Fibroblast of villous mesenchyme (primary cell): ENCODE data around the gene ABCD1. TPM values are rescaled to one million over a fixed set of nuclear protein-coding genes. Genes with fewer than 3 reads are reported as not detected.

Experiments used
- DNase-seq: peaks from one replicate; pipeline ENCODE4 v3.0.0-alpha.2; 2010; ENCODE audit warnings: low read depth
- H3K4me3 ChIP-seq: 2 replicates; pipeline ENCODE4 v1.5.1; 2011; ENCODE audit warnings: low read depth, mild to moderate bottlenecking, low read length
- total RNA-seq: library from RNA; depleted of rRNA; stranded (reverse); fragments of >200 nt; gene quantifications from 2 replicates; pipeline ENCODE4 v1.2.3, GENCODE V29; 2012
- TF ChIP-seq, protein P1 (sequence below): IDR thresholded peaks from 2 replicates; pipeline ENCODE4 v1.5.1; 2012; ENCODE audit warnings: low read depth, mild to moderate bottlenecking, low read length; ENCODE audit not compliant: insufficient read depth

The ABCD1 gene
- total RNA-seq, 1 donor = 15.5 TPM

DNA sequence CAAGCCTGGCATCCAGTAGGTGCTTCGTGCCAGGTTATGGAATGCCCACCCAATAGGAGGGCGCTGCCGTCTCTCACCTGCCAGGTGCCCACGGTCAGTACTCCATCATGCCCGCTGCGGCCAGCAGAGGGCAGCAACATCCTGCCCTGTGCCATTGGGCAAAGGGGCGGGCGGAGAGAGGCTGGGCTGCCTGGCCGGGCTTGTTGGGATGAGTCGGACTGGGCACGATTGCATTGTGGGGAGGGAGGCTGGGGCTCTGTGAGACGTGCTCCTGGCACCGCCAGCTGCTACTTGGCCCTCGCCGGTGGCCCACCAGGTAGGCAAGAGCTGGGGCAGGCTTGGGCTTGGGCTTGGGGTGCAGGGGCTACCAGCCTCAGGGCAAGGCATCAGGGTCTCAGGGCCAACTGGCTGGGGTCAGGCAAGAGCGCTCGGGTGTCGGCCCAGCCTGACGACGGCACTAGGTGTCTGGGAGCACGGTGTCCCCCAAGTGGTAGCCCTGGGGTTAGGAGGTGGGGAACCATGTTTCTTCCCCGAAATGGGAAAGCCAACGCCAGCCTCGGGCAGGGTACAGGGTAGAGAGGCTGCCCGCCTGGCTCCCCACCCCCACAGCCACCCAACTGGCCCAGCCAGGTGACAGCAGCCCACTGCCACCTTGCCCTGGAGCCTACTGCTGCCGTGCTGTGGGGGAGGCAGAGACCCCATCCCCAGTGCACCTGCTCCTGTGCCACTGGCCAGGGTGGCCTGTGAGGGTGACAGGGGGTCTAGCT is 39.5 kb downstream of the ABCD1 start, which contains the start of gene PLXNB3:
PLXNB3 (plus strand) TSS at position 261 of the 767 bp plus-strand sequence. CDS start 1,287 bp downstream, outside the sequence.
- TF ChIP-seq, protein P1, sequence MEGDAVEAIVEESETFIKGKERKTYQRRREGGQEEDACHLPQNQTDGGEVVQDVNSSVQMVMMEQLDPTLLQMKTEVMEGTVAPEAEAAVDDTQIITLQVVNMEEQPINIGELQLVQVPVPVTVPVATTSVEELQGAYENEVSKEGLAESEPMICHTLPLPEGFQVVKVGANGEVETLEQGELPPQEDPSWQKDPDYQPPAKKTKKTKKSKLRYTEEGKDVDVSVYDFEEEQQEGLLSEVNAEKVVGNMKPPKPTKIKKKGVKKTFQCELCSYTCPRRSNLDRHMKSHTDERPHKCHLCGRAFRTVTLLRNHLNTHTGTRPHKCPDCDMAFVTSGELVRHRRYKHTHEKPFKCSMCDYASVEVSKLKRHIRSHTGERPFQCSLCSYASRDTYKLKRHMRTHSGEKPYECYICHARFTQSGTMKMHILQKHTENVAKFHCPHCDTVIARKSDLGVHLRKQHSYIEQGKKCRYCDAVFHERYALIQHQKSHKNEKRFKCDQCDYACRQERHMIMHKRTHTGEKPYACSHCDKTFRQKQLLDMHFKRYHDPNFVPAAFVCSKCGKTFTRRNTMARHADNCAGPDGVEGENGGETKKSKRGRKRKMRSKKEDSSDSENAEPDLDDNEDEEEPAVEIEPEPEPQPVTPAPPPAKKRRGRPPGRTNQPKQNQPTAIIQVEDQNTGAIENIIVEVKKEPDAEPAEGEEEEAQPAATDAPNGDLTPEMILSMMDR = peak; percentile 70
- peak; percentile 57 for DNase-seq

DNA sequence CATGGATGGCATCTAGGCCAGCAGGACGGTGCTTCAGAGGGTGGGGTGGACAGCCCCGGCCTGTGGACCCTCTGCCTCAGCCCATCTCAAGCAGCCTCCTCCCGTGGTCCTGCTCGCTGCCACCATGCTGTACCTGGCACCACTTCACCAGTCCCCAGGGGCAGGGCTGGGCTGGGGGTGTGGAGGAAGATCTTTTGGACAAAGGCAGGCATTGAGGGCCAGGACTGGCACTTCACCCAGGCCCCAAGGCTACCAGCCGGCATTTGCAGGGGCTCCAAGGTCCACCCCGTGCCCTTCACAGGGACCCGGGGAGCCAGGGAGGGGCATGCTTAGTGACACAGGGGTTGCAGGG is 40.1 kb downstream of the ABCD1 start:
- no peak for DNase-seq
- TF ChIP-seq, protein P1 = no peak
- H3K4me3 ChIP-seq = no peak overlapping the region

More for the DNA sequence above, 39.5 kb downstream of the ABCD1 start, which contains the start of gene PLXNB3:
- H3K4me3 ChIP-seq = no peak within 1 kb of the TSS

DNA sequence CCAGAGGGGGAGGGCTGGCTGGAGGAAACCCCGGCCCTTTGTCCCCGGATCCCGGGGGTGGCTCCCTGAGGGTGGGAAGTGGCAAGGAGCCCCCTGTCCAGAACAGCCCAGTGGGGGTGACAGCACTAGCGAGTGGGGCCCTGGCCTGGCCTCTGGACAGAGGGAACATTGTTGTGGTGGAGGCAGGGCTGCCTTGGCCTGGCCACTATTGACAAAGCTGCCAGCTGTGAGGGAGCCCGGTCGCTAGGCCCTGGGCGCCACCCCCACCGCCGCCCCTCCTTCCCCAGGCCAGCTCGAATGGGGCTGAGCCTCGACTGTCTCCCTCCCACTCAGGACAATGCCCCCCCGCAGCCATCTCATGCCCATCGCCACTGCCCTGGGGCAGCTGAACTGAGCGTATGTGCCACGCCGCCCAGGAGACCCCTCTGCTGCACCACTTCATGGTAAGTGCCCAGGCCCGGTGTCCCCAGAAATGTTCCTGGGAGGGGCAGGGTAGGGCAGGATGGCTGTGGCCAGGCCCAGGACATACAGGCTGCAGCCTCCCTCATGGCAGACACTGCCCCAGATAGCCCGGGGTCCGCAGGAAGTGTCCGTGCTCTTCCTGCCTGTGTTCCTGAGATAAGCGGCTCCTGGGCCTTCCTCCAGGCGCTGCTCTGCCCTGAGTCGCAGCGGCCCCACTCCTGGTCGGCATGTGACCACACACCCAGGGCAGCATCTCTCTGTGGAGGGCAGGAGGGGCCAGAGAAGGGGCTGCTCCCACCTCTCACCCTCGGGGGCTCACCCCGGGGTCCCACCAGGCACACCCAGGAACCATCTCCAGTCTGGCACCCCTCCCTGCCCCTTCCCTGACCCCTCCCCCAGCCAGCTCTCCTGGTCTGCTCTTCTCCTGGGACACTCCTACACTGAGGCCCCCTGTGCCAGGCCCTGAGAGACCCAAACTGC is 40.8 kb downstream of the ABCD1 start:
- TF ChIP-seq, protein P1 = no peak
- peak; percentile 23 for DNase-seq
- H3K4me3 ChIP-seq = peak overlapping the region; percentile 52

DNA sequence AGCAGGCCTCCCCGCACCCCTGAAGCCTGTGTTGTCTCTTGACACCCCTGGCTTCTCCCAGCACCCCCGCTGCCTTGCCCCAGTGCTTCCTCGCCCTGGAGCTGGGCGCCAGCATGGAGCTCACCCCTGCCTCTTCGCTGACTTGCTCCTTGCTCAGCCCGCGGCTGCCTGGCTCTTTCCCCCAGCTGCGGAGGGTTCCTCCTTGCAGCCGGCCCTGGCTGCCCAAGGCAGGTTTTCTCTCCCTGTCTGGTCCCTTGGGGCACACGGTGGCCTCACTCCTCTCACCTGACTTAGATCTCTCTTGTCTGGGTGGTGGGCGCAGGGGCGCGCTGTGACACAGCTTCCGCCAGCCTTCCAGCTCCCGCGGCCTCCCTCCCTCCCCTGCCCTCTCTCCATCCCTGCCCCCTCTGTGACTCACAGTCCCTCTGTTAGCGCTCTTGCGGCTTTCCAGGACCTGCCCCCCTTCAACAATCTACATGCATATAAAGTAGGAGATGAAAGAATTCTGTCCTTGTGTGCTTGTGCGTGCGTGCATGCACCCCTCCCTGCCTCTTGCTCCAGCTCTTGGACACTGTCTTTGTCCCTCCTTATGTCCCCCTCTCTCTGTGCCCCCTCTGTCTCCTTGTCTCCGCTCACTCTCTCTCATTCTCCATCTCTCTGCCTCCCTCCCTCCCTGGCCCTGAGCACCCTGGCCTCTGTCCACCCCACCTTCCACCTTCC is 41.6 kb downstream of the ABCD1 start:
- peak overlapping the region; percentile 52 for H3K4me3 ChIP-seq
- TF ChIP-seq, protein P1 = no peak
- DNase-seq = peak; percentile 62

DNA sequence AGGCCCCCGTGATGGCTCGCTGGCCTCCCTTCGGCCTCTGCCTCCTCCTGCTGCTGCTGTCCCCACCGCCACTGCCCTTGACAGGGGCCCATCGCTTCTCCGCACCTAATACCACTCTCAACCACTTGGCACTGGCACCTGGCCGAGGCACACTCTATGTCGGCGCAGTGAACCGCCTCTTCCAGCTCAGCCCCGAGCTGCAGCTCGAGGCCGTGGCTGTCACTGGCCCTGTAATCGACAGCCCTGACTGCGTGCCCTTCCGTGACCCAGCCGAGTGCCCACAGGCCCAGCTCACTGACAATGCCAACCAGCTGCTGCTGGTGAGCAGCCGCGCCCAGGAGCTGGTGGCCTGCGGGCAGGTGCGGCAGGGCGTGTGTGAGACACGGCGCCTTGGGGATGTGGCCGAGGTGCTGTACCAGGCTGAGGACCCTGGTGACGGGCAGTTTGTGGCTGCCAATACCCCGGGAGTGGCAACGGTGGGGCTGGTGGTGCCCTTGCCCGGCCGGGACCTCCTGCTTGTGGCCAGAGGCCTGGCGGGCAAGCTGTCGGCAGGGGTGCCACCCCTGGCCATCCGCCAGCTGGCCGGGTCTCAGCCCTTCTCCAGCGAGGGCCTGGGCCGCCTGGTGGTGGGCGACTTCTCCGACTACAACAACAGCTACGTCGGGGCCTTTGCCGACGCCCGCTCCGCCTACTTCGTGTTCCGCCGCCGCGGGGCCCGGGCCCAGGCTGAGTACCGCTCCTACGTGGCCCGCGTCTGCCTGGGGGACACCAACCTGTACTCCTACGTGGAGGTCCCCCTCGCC is 42.4 kb downstream of the ABCD1 start:
- TF ChIP-seq, protein P1 = no peak
- no peak for DNase-seq
- no peak overlapping the region for H3K4me3 ChIP-seq

DNA sequence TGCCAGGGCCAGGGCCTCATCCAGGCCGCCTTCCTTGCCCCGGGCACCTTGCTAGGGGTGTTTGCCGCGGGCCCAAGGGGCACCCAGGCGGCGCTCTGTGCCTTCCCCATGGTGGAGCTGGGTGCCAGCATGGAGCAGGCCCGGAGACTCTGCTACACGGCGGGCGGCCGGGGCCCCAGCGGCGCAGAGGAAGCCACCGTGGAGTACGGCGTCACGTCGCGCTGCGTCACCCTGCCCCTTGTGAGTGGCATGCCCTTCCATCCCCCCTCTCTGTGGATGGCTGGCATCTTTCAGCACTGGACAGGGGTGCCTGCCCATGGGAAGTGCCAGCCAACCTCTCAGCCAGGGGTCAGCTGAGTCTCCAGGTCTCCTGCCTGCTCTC is 43.0 kb downstream of the ABCD1 start:
- no peak overlapping the region for H3K4me3 ChIP-seq
- DNase-seq = no peak
- TF ChIP-seq, protein P1 = no peak
